Measurements from ENCODE around the gene MYL6.
"Not testable (repeated sequence)": the region's sequence is repeated elsewhere in the genome, so short reads cannot be mapped to it uniquely, and the experiment has no call there.

MYL6 gene

DNA sequence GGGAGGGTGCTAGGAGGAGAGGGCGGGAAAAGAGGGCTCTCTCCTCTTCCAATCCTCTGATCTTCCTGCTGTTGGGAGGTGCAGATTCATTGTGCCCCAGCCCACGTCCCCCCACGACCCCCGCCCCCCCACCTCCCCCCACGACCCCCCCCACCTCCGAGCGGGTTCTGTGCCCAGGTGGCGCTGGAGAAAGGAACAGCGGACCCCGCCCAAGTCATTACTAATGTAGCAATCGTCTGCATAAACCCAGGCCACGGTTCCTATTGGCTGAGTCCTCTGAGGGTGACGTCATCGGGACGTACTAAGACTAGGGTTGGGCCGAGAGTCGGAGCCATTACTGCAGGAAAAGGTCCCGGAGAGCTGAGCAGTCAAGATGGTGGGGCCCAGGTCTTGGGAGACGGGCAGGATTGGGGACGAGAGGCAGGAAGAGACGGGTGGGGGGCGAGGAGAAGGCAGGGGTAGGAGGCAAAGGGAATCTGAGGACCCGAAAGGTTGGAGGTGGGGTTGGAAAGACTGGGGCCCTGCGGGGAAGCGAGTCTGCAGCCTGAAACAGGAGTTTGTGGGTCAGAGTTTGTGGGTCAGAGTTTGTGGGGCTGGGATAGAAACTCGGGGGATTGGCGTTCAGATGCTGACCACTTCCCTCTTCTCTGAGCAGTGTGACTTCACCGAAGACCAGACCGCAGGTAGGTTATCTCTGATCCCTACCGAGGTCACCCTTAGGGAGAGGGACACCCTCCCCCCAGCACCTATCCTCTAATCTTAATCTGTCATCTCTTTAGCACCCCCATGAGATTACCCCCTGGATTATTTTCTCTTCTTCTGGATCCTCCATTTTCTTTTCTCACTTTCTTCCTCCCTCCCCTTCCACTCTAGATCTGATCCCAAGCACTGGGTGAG, at the start of gene MYL6:
MYL6 (plus strand) TSS at position 331 of the 897 bp plus-strand sequence; CDS start at position 374, 43 bp downstream.
- H3K4me1 ChIP-seq (ENCODE audit: control insufficient read depth in 2 of 2, insufficient read depth in 2 of 2, low read length in 2 of 2): peaks cover 21 to 25% of the 10 kb centered on the region in 2 donors
- H3K9ac ChIP-seq (ENCODE audit: low read depth in 1 of 2, low read length in 2 of 2): peak within 1 kb of the TSS; percentile 99 to 100
- peak within 1 kb of the TSS; percentile 88 to 99 for H3K4me3 ChIP-seq (ENCODE audit: low read length in 2 of 2)
- no peaks in the 10 kb centered on the region for H3K9me3 ChIP-seq (ENCODE audit: control insufficient read depth in 2 of 2, low read length in 2 of 2)
- H3K36me3 ChIP-seq (ENCODE audit: control insufficient read depth in 2 of 2, insufficient read depth in 2 of 2, low read length in 2 of 2): peaks cover 34 to 39% of the 10 kb centered on the region in 2 donors
- peak within 1 kb of the TSS; percentile 97 to 99 for H3K27ac ChIP-seq (ENCODE audit: low read depth in 2 of 2, low read length in 2 of 2)
- H3K27me3 ChIP-seq (ENCODE audit: control insufficient read depth in 2 of 2, insufficient read depth in 2 of 2, low read length in 2 of 2): no peaks in the 10 kb centered on the region

GRCh38 chr12:56110571-56110970, 47.6 kb upstream of the MYL6 start:
- no peaks in the 10 kb centered on the region for H3K27me3 ChIP-seq (ENCODE audit: control insufficient read depth in 2 of 2, insufficient read depth in 2 of 2, low read length in 2 of 2)
- H3K36me3 ChIP-seq (ENCODE audit: control insufficient read depth in 2 of 2, insufficient read depth in 2 of 2, low read length in 2 of 2): peaks cover 49 to 64% of the 10 kb centered on the region in 2 donors
- H3K27ac ChIP-seq (ENCODE audit: low read depth in 2 of 2, low read length in 2 of 2): no peak overlapping the region
- no peak overlapping the region for H3K9ac ChIP-seq (ENCODE audit: low read depth in 1 of 2, low read length in 2 of 2)
- H3K4me3 ChIP-seq (ENCODE audit: low read length in 2 of 2): no peak overlapping the region
- no peaks in the 10 kb centered on the region for H3K9me3 ChIP-seq (ENCODE audit: control insufficient read depth in 2 of 2, low read length in 2 of 2)
- peaks cover 8 to 10% of the 10 kb centered on the region in 2 donors for H3K4me1 ChIP-seq (ENCODE audit: control insufficient read depth in 2 of 2, insufficient read depth in 2 of 2, low read length in 2 of 2)

DNA sequence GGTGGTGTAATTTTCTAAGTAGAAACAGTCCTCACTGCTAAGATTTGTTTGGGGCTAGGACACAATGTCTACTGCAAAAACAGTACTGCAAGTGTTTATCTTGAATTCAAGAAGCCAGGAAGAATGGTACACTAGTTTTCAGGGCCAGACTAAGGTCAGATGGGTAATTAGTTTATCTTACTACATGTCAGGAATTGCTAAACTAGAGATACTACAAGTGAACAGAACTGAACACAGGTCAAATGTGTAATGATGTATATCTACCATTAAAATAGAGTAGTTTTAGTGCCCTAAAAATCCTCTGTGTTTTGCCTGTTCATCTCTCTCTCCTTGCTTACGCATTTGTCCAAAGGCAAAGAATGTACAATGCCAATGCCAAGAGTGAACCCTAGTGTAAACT, 44.1 kb upstream of the MYL6 start:
- Histone ChIP-seq H3K27ac (ENCODE audit: low read depth in 2 of 2, low read length in 2 of 2) (no peak overlapping the region), H3K36me3 (ENCODE audit: control insufficient read depth in 2 of 2, insufficient read depth in 2 of 2, low read length in 2 of 2) (peaks cover 28 to 42% of the 10 kb centered on the region in 2 donors), H3K9me3 (ENCODE audit: control insufficient read depth in 2 of 2, low read length in 2 of 2) (no peaks in the 10 kb centered on the region), H3K9ac (ENCODE audit: low read depth in 1 of 2, low read length in 2 of 2) (no peak overlapping the region), H3K27me3 (ENCODE audit: control insufficient read depth in 2 of 2, insufficient read depth in 2 of 2, low read length in 2 of 2) (no peaks in the 10 kb centered on the region), H3K4me1 (ENCODE audit: control insufficient read depth in 2 of 2, insufficient read depth in 2 of 2, low read length in 2 of 2) (peaks cover 9 to 12% of the 10 kb centered on the region in 2 donors), H3K4me3 (ENCODE audit: low read length in 2 of 2) (no peak overlapping the region)

GRCh38 chr12:56115329-56115728, 42.8 kb upstream of the MYL6 start:
- H3K27me3 ChIP-seq (ENCODE audit: control insufficient read depth in 2 of 2, insufficient read depth in 2 of 2, low read length in 2 of 2): no peaks in the 10 kb centered on the region
- peak overlapping the region; percentile 91 to 99 for H3K9ac ChIP-seq (ENCODE audit: low read depth in 1 of 2, low read length in 2 of 2)
- peak overlapping the region in 1 of 2 donors; percentile 96 for H3K27ac ChIP-seq (ENCODE audit: low read depth in 2 of 2, low read length in 2 of 2)
- H3K4me1 ChIP-seq (ENCODE audit: control insufficient read depth in 2 of 2, insufficient read depth in 2 of 2, low read length in 2 of 2): peaks cover 18 to 20% of the 10 kb centered on the region in 2 donors
- no peaks in the 10 kb centered on the region for H3K9me3 ChIP-seq (ENCODE audit: control insufficient read depth in 2 of 2, low read length in 2 of 2)
- peaks cover 21 to 31% of the 10 kb centered on the region in 2 donors for H3K36me3 ChIP-seq (ENCODE audit: control insufficient read depth in 2 of 2, insufficient read depth in 2 of 2, low read length in 2 of 2)
- H3K4me3 ChIP-seq (ENCODE audit: low read length in 2 of 2): peak overlapping the region; percentile 82 to 92

DNA sequence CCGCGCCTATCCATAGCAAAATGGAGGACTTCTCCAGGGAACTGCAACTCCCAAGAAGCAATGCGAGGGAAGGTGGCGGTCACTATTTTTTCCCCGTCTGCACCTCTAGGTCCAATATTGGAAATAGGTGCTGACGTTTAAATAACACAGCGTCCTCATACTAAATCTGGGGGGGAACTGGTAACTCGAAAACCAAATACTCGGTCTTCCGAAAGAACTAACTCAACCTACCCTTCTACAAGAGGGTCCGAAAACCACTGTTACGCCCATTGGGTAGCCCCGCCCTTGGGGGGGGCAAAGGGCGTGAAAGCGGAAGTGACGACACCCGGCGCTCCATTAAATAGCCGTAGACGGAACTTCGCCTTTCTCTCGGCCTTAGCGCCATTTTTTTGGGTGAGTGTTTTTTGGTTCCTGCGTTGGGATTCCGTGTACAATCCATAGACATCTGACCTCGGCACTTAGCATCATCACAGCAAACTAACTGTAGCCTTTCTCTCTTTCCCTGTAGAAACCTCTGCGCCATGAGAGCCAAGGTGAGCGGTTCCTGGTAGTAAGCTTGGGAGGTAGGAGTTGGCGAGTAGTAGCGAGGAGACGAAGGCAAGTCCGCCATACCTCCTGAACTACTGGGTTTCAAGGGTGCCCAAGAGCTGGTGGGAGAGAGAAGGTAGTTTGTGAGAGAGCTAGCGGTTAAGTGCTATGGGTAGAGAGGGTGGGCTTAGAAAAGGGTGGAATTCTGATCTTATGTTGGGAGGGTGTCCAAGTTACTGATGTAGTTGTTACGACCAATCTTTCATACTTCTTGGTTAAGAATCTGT, 41.7 kb upstream of the MYL6 start, which contains the start of gene RPL41:
RPL41 (plus strand) TSS at position 367 of the 815 bp plus-strand sequence.
- H3K27ac ChIP-seq (ENCODE audit: low read depth in 2 of 2, low read length in 2 of 2): peak within 1 kb of the TSS; percentile 94 to 96
- H3K4me3 ChIP-seq (ENCODE audit: low read length in 2 of 2): peak within 1 kb of the TSS; percentile 82 to 92
- no peaks in the 10 kb centered on the region for H3K27me3 ChIP-seq (ENCODE audit: control insufficient read depth in 2 of 2, insufficient read depth in 2 of 2, low read length in 2 of 2)
- peaks cover 17 to 32% of the 10 kb centered on the region in 2 donors for H3K36me3 ChIP-seq (ENCODE audit: control insufficient read depth in 2 of 2, insufficient read depth in 2 of 2, low read length in 2 of 2)
- peaks cover 18 to 20% of the 10 kb centered on the region in 2 donors for H3K4me1 ChIP-seq (ENCODE audit: control insufficient read depth in 2 of 2, insufficient read depth in 2 of 2, low read length in 2 of 2)
- H3K9ac ChIP-seq (ENCODE audit: low read depth in 1 of 2, low read length in 2 of 2): peak within 1 kb of the TSS; percentile 91 to 99
- no peaks in the 10 kb centered on the region for H3K9me3 ChIP-seq (ENCODE audit: control insufficient read depth in 2 of 2, low read length in 2 of 2)

DNA sequence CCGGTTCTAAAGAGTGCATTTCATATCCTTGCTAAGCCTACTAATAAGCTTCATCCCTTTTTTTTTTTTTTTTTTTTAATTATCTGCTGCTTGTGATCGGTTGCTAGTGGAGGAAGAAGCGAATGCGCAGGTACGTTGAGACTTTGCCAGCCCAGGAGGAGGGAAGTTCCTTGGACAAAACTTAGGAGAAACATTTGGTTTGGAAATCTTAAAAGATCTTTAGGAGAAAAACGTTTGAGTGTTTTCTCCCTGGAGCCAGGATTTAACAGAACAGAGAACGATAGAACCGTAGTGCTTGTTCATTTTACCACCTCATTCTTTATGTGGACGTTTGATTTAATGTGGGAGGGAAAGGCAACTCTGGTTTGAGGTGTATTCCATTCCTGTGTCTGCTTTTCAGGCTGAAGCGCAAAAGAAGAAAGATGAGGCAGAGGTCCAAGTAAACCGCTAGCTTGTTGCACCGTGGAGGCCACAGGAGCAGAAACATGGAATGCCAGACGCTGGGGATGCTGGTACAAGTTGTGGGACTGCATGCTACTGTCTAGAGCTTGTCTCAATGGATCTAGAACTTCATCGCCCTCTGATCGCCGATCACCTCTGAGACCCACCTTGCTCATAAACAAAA, 41.0 kb upstream of the MYL6 start:
- Histone ChIP-seq H3K4me1 (ENCODE audit: control insufficient read depth in 2 of 2, insufficient read depth in 2 of 2, low read length in 2 of 2) (peaks cover 18 to 20% of the 10 kb centered on the region in 2 donors), H3K27ac (ENCODE audit: low read depth in 2 of 2, low read length in 2 of 2) (peak overlapping the region; percentile 95 to 96), H3K4me3 (ENCODE audit: low read length in 2 of 2) (peak overlapping the region; percentile 87 to 92), H3K9ac (ENCODE audit: low read depth in 1 of 2, low read length in 2 of 2) (peak overlapping the region; percentile 97 to 99), H3K36me3 (ENCODE audit: control insufficient read depth in 2 of 2, insufficient read depth in 2 of 2, low read length in 2 of 2) (peaks cover 12 to 30% of the 10 kb centered on the region in 2 donors)
- not testable (repeated sequence) for H3K27me3 ChIP-seq (ENCODE audit: control insufficient read depth in 2 of 2, insufficient read depth in 2 of 2, low read length in 2 of 2); H3K9me3 ChIP-seq (ENCODE audit: control insufficient read depth in 2 of 2, low read length in 2 of 2)

- Histone ChIP-seq H3K9me3 (ENCODE audit: control insufficient read depth in 2 of 2, low read length in 2 of 2) (no peaks in the 10 kb centered on the region), H3K9ac (ENCODE audit: low read depth in 1 of 2, low read length in 2 of 2) (peak within 1 kb of the TSS; percentile 97 to 99), H3K4me1 (ENCODE audit: control insufficient read depth in 2 of 2, insufficient read depth in 2 of 2, low read length in 2 of 2) (peaks cover 18 to 20% of the 10 kb centered on the region in 2 donors), H3K27me3 (ENCODE audit: control insufficient read depth in 2 of 2, insufficient read depth in 2 of 2, low read length in 2 of 2) (no peaks in the 10 kb centered on the region), H3K27ac (ENCODE audit: low read depth in 2 of 2, low read length in 2 of 2) (peak within 1 kb of the TSS; percentile 95 to 96), H3K4me3 (ENCODE audit: low read length in 2 of 2) (peak within 1 kb of the TSS; percentile 87 to 92), H3K36me3 (ENCODE audit: control insufficient read depth in 2 of 2, insufficient read depth in 2 of 2, low read length in 2 of 2) (peaks cover 11 to 27% of the 10 kb centered on the region in 2 donors)
These were observed 40.1 kb upstream of the MYL6 start, which contains the start of gene ZC3H10 for GRCh38 chr12:56117778-56118687. Gene ZC3H10 (plus strand): TSS chr12:56118266. CDS start chr12:56120563, 2,297 bp downstream.

DNA sequence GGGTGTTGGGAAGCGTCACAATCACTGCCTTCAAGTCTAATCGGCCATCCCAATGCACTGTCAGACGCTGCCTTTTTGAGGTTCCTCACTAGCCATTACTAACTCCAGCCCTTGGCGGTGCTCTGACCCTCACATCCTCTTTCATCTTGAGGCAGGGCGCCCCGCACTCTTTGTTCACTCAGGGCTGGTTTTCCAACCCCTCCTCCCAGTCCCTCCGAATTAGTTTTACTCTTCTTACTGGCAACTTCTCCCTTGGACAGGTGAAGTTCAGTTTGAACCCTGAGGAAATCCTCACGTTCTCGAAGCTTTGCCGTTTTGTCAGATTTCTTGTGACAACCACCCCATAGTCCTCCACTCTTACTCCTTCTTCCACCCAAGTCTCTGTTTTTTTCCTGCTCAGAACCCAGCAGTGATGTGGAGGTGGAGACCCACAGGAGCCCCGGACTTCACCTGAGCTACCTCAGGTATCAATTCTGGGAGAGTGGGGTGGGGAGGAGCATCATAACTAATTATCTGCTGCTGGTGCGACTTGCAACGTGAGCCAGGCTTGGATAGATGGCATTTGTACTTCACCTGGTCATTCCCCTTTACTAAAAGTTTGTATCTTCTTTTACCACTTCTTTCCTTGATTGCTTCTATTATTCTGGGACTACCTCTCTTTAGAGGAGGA, 39.3 kb upstream of the MYL6 start:
- peaks cover 18 to 20% of the 10 kb centered on the region in 2 donors for H3K4me1 ChIP-seq (ENCODE audit: control insufficient read depth in 2 of 2, insufficient read depth in 2 of 2, low read length in 2 of 2)
- peak overlapping the region; percentile 95 to 96 for H3K27ac ChIP-seq (ENCODE audit: low read depth in 2 of 2, low read length in 2 of 2)
- peaks cover 8 to 22% of the 10 kb centered on the region in 2 donors for H3K36me3 ChIP-seq (ENCODE audit: control insufficient read depth in 2 of 2, insufficient read depth in 2 of 2, low read length in 2 of 2)
- H3K4me3 ChIP-seq (ENCODE audit: low read length in 2 of 2): peak overlapping the region; percentile 82 to 87
- peak overlapping the region; percentile 75 to 97 for H3K9ac ChIP-seq (ENCODE audit: low read depth in 1 of 2, low read length in 2 of 2)
- H3K27me3 ChIP-seq (ENCODE audit: control insufficient read depth in 2 of 2, insufficient read depth in 2 of 2, low read length in 2 of 2): no peaks in the 10 kb centered on the region
- H3K9me3 ChIP-seq (ENCODE audit: control insufficient read depth in 2 of 2, low read length in 2 of 2): no peaks in the 10 kb centered on the region

All from mucosa of rectum (tissue), 2 donors.